NCI-H2196 (cell line): ENCODE measurements around the gene B3GNT4.
A peak's percentile ranks its signal among the peaks of the same experiment; 100 is the strongest.
"Not testable (repeated sequence)": the region's sequence is repeated elsewhere in the genome, so short reads cannot be mapped to it uniquely, and the experiment has no call there.

Experiments used
- DNase-seq: peaks from one replicate; lab custom pipeline; 2025; ENCODE audit not compliant: unreplicated experiment; lab: John Stamatoyannopoulos, UW

Gene B3GNT4

GRCh38 chr12:122208073-122208820, 4.7 kb downstream of the B3GNT4 start:
- DNase-seq: no peak

- DNase-seq: no peak
These were observed 12.3 kb downstream of the B3GNT4 start for GRCh38 chr12:122215771-122216170.

- no peak for DNase-seq
These were observed 12.9 kb downstream of the B3GNT4 start for GRCh38 chr12:122216445-122216844.

- peak; percentile 99 for DNase-seq
These were observed 22.3 kb downstream of the B3GNT4 start, which contains the start of gene DIABLO for GRCh38 chr12:122225683-122226365. Gene DIABLO (minus strand): TSS chr12:122226052. CDS start chr12:122226014, 38 bp downstream.

GRCh38 chr12:122226366-122227125, 23.0 kb downstream of the B3GNT4 start:
- DNase-seq: no peak

GRCh38 chr12:122227341-122227740, 23.8 kb downstream of the B3GNT4 start:
- no peak for DNase-seq

- no peak for DNase-seq
These were observed 24.6 kb downstream of the B3GNT4 start for GRCh38 chr12:122228092-122228491.

GRCh38 chr12:122230798-122231197, 27.3 kb downstream of the B3GNT4 start:
- DNase-seq: no peak

GRCh38 chr12:122232691-122233090, 29.2 kb downstream of the B3GNT4 start:
- DNase-seq: no peak

- DNase-seq: no peak
These were observed 32.2 kb downstream of the B3GNT4 start for GRCh38 chr12:122235741-122236140.

- peak; percentile 18 for DNase-seq
These were observed 35.4 kb downstream of the B3GNT4 start for GRCh38 chr12:122238861-122239260.

GRCh38 chr12:122243965-122244364, 40.5 kb downstream of the B3GNT4 start:
- DNase-seq: no peak

- DNase-seq: no peak
These were observed 41.3 kb downstream of the B3GNT4 start for GRCh38 chr12:122244565-122245371.

GRCh38 chr12:122245553-122245952, 42.0 kb downstream of the B3GNT4 start:
- DNase-seq: no peak

GRCh38 chr12:122250047-122250446, 46.5 kb downstream of the B3GNT4 start:
- peak; percentile 40 for DNase-seq

- no peak for DNase-seq
These were observed 47.0 kb downstream of the B3GNT4 start for GRCh38 chr12:122250536-122250935.

GRCh38 chr12:122258462-122258861, 55.0 kb downstream of the B3GNT4 start:
- not testable (repeated sequence) for DNase-seq
